ENCODE results near the gene ERBB4. TPM values are rescaled to one million over a fixed set of nuclear protein-coding genes. Genes with fewer than 3 reads are reported as not detected.

Gene ERBB4
- total RNA-seq, 1 donor from 2014 or later: 22.6 TPM

DNA sequence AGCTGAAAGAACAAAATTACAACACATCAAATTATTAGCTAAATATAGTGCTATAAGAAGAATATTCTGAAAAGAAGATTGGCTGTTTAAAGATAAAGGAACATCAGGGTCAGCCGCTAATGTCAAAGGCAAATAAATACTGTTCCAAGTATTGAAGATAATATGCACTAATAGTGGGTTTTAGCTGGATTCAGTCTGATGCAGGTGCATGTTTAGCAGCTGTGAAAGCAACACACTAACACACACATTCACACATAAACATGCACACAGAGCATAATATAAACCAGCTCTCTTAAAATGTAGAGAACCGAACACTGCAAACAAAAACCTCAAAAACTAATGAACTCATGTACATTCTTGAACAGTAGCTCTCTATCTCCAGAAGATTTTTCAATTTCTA lies 634.6 kb downstream of the ERBB4 start:
- Histone ChIP-seq H3K4me1 (no peaks in the 10 kb centered on the region), H3K9me3 (no peaks in the 10 kb centered on the region), H3K36me3 (no peaks in the 10 kb centered on the region), H3K27ac (no peak overlapping the region), H3K4me3 (no peak overlapping the region), H3K27me3 (no peaks in the 10 kb centered on the region)
- intact Hi-C loops (cut with DNase I): no loop called here
- TF ChIP-seq, protein P1, sequence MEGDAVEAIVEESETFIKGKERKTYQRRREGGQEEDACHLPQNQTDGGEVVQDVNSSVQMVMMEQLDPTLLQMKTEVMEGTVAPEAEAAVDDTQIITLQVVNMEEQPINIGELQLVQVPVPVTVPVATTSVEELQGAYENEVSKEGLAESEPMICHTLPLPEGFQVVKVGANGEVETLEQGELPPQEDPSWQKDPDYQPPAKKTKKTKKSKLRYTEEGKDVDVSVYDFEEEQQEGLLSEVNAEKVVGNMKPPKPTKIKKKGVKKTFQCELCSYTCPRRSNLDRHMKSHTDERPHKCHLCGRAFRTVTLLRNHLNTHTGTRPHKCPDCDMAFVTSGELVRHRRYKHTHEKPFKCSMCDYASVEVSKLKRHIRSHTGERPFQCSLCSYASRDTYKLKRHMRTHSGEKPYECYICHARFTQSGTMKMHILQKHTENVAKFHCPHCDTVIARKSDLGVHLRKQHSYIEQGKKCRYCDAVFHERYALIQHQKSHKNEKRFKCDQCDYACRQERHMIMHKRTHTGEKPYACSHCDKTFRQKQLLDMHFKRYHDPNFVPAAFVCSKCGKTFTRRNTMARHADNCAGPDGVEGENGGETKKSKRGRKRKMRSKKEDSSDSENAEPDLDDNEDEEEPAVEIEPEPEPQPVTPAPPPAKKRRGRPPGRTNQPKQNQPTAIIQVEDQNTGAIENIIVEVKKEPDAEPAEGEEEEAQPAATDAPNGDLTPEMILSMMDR (IDR thresholded peaks at IDR 0.05): no peak
- no peak for ATAC-seq
- no peak for DNase-seq

DNA sequence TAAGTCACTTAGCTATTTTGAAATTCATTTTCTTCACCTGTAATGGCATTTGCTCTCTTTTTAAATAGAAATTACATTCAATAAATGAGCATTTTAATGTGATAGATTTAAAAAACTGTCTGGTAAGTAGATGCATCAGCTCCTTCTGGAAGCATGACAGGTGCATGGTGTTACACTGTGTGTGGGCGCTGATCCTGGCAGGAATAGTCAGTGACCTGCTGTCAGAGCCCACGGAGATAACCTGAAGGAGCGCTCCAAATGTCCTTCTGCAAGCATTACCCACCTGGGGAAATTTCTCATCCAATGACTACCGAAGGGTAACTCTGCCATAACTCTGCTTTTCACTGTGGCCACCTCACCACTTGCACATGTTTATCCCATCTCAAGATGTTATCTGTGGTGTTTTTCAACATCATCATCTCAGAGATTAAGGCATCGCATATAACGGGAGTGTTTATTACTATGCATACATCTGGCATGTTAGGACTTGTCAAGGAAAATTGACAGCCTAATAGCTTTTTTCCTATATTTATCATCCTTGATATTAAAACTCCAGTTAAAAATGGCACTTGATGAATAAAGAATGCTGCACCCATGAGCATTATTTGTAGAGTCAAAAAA lies 637.3 kb downstream of the ERBB4 start:
- TF ChIP-seq, protein P1 (IDR thresholded peaks at IDR 0.05): no peak
- Histone ChIP-seq H3K9me3 (no peaks in the 10 kb centered on the region), H3K36me3 (no peaks in the 10 kb centered on the region), H3K27ac (no peak overlapping the region), H3K4me3 (no peak overlapping the region), H3K27me3 (no peaks in the 10 kb centered on the region), H3K4me1 (no peaks in the 10 kb centered on the region)
- intact Hi-C loops (cut with DNase I): no loop called here
- DNase-seq (no peak), ATAC-seq (no peak)

DNA sequence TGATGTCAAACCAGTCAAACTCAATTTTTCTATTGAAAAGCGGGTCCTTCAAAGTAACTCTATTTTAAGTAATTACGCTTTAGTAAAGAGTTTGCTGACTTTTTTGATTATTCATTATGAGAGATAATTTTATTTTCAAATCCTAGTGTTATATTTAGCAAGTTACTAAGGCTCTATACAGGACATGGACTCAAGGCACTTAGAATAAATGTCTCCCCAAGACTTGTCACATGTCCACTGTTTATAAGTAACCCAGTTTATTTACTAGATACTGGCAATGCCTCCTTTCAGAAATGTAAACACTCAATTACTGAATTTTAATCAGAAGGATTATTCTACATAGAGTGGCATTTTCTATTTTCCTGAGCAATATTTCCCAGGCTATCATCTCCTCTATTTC lies 638.1 kb downstream of the ERBB4 start:
- ATAC-seq: no peak

DNA sequence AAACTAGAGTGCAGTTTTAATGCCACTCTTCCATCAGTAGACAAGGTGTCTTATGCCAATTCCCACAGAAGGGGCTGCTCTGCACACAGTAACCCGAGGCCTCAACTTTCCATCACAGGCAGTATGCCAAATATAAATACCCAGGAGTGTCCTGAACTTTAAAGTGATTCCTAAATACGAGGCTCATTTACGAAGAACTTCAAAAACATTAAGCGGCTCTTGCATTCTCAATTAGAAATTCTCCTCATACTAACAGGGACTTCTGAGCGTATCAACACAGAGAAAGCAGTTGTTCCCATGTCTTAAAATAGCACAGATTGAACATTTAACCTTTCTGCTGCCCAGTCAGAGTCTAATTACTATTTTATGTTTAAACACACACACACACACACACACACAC lies 638.6 kb downstream of the ERBB4 start:
- ATAC-seq: no peak
- Histone ChIP-seq H3K27ac (no peak overlapping the region), H3K27me3 (no peaks in the 10 kb centered on the region), H3K4me3 (no peak overlapping the region), H3K9me3 (no peaks in the 10 kb centered on the region), H3K36me3 (no peaks in the 10 kb centered on the region), H3K4me1 (no peaks in the 10 kb centered on the region)
- DNase-seq: no peak
- intact Hi-C loops (cut with DNase I): no loop called here
- TF ChIP-seq, protein P1 (IDR thresholded peaks at IDR 0.05): no peak

More for the DNA sequence above, 638.1 kb downstream of the ERBB4 start:
- no peak overlapping the region for H3K27ac ChIP-seq
- no peaks in the 10 kb centered on the region for H3K36me3 ChIP-seq
- H3K4me3 ChIP-seq: no peak overlapping the region
- H3K9me3 ChIP-seq: no peaks in the 10 kb centered on the region
- intact Hi-C loops (cut with DNase I): no loop called here
- no peaks in the 10 kb centered on the region for H3K27me3 ChIP-seq
- no peak for DNase-seq
- TF ChIP-seq, protein P1 (IDR thresholded peaks at IDR 0.05): no peak
- no peaks in the 10 kb centered on the region for H3K4me1 ChIP-seq

DNA sequence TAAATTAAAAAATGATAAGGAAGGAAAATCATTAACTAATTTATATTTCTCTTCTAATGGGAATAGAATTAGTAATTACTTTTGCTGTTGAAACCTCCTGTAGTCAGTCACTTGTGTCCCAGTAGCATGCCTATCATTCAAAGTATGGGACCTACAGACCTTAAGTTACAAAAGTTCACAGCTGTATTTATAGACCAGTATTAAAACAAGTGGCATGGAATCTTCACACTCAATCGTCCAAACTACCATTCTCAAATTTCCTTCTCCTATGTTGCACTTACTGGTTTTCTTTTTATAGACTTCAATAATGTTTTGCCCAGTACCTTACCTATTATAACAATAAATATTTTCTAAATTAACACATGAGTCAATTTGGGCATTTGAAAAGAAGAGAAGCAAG lies 639.9 kb downstream of the ERBB4 start:
- Histone ChIP-seq H3K36me3 (no peaks in the 10 kb centered on the region), H3K4me1 (no peaks in the 10 kb centered on the region), H3K27me3 (no peaks in the 10 kb centered on the region), H3K27ac (no peak overlapping the region), H3K4me3 (no peak overlapping the region), H3K9me3 (no peaks in the 10 kb centered on the region)
- DNase-seq (no peak), ATAC-seq (no peak)
- TF ChIP-seq, protein P1 (IDR thresholded peaks at IDR 0.05): no peak
- intact Hi-C loops (cut with DNase I): no loop called here

DNA sequence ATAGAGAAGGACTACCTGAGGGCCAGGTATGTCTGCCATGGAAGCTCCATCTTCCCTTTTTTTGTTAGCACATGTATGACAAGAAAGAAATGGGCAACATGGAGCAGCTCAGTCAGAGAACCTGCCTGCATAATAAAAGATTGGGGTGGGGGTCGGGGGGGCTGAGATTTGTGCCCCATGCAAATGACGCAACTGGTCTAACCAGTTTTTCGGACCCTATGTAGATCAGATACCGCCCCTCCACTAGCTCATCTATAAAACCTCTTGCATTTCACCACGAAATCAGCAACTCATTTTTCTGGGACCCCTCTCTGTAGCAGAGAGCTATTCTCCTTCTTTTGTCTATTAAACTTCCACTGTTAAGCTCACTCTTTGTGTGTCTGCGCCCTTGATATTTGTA lies 657.2 kb downstream of the ERBB4 start:
- no peaks in the 10 kb centered on the region for H3K9me3 ChIP-seq
- ATAC-seq (no peak), DNase-seq (no peak)
- no peak overlapping the region for H3K4me3 ChIP-seq
- no peaks in the 10 kb centered on the region for H3K4me1 ChIP-seq
- H3K27ac ChIP-seq: no peak overlapping the region
- TF ChIP-seq, protein P1 (IDR thresholded peaks at IDR 0.05): no peak
- H3K36me3 ChIP-seq: no peaks in the 10 kb centered on the region
- intact Hi-C loops (cut with DNase I): no loop called here
- no peaks in the 10 kb centered on the region for H3K27me3 ChIP-seq

Measured in upper lobe of right lung (tissue), 1 donor.